ENCODE results near the gene GABBR2.

Gene GABBR2

DNA sequence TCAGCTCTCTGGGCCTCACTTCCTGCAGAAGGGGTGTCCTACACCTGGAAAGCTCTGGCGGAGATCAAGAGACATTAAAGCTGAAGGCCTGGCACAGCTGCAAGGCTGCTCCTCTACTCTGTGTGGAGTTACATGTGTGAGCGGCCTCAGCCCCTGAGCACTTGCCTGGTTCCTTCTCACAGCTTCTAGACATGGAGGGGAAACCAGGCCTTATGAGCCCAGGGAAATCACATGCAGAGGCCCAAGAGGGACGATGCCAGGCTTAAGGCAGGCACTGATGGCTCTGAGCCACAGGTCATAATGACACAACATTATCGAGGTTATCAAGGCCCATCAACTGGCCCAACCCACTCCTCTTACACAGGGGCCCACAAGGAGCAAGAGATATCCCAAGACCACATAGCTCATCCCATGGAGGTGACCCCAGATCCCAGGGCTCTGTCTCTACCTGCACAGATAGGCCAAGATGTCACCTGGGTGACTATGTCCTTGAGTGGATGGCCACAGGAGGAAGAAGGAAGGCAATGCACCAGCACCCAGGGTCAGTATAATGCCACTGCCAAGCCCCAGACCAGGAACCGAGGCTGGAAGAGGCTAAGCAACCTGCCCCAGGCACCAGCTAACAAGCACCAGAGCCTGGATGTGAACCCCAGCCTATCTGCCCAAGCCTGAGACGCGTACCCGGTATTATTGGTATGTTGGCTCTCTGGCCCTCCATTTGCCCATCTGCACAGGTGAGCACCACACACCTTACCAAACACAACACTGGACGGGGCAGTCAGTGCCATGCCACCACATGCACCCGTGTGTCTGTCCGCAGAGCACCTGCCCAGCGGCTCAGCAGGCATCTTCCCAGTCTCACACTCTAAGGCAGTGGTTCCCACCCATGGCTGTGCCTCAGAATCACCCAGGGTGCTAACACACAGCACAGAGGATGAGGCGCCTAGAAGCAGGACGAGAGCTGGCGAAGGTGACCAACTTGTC is 143.3 kb downstream of the GABBR2 start:
- DNase-seq: no peak

DNA sequence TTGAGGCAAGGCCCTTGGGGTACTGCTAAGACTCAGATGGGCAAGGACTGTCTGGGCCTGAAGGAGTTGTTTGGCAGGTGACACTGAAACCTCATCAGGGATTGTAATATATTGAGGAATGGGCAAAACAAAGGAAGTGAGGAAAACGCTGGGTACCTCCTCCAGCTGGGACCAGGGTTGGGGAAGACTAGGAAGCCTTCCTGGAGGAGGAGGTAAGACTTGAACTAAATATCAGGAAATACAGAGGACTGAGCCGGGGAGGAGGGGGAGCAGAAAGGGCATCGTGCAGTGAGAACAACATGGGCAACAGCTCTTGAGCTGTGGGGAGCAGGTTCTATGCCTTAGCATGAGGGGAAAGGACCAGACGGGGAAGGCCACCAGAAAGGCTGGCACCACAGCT is 144.0 kb downstream of the GABBR2 start:
- no peak for DNase-seq

DNA sequence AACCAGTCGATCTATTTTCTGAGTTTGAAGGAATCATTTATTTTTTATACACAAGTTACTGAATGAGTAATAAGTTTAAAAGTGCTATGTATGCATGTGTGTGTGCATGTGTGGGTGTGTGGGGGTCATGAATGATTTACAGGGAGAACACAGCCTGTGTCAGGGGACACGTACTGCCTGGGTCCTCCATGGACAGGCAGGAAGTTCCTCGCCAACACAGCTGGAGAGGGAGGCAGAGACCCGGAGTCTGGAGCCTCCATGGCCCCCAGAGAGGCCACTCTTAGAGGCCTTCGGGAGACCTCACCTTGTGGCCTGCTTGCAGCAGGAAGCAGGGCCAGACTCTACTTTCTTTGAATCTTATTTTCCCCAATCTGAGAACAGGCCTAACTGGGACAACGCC is 144.7 kb downstream of the GABBR2 start:
- DNase-seq: no peak

DNA sequence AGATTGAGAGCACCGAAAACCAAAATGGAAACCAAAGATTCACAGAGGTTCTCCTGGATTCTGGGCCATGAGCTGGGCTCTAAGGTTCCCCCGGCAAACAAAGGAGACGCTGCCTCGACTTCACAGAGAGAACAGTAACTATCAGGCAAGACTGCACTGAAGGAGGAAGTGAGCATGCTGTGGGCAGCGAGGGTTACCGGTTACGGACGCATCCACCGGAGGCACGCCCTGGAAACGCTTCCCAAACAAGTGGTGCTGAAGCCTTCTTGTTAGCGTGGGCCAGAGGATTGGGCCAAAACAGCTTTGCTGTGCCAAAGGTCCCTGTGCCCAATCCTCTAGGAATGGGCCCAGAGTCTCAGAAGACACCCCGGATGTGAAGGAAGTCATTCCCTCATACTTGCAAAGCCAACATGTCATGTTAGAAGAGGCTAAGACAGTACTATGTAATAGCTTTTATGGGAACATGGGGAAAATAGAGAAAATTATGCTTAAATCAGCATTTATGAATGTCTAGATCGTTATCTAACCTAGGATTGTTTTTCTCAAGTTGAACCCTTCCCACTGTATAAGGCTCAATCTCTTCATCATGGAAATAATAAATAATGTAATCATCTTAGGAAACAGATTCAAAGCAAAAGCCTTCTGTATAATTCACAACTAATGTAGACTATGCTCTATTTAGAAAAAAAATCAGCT is 145.4 kb downstream of the GABBR2 start:
- no peak for DNase-seq

DNA sequence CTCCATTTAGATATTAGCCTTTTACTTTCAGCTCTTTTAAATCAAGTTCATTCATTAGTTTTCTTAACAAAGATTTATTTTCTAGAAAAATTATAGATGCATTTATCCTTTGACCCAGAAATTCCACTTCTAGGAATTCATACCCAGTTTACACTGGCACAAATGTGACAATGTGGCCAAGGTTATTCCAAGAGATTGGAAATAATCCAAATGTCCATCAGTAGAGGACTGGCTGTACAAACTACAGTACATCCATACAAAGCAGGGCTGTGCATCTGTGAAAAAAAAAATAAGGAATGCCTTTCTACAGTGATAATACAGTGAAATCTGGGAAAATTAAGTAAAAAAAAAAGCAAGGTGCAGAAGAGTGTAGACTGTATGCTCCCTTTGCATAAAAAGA is 149.2 kb downstream of the GABBR2 start:
- DNase-seq: no peak

DNA sequence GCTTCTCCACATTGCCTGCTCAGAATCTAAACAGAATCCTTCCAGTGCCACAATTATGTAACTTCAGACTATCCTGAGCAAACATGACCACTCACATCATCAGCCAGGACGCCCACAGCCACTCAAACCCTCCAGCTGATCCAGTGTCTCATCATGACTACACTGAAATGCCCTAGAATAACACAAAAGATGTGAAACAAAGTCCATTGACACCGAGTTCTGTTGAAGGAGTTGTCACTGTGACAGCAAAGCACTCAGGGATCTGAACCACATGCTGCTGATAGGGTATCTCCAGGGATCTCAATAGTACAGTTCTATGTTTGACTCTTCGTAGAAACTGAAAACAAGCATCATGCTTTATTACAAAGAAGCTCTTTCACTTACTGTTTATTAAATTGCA is 150.2 kb downstream of the GABBR2 start:
- no peak for DNase-seq

DNA sequence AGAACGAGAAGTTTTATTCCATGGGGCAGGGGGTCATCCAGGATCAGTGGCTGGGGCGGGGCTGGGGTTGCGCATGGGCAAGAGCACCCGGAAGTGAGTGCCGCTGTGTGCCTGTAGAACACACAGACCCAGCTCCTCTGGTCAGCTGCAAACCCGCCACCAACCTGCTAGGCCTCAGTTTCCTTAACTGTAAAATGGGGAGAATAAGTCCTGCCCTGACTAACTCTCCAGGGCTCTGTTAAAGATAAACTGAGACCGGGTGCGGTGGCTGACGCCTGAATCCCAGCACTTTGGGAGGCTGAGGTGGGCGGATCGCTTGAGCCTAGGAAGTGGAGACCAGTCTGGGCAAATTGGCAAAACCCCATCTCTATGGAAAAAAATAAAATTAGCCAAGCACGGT is 152.2 kb downstream of the GABBR2 start:
- no peak for DNase-seq

DNA sequence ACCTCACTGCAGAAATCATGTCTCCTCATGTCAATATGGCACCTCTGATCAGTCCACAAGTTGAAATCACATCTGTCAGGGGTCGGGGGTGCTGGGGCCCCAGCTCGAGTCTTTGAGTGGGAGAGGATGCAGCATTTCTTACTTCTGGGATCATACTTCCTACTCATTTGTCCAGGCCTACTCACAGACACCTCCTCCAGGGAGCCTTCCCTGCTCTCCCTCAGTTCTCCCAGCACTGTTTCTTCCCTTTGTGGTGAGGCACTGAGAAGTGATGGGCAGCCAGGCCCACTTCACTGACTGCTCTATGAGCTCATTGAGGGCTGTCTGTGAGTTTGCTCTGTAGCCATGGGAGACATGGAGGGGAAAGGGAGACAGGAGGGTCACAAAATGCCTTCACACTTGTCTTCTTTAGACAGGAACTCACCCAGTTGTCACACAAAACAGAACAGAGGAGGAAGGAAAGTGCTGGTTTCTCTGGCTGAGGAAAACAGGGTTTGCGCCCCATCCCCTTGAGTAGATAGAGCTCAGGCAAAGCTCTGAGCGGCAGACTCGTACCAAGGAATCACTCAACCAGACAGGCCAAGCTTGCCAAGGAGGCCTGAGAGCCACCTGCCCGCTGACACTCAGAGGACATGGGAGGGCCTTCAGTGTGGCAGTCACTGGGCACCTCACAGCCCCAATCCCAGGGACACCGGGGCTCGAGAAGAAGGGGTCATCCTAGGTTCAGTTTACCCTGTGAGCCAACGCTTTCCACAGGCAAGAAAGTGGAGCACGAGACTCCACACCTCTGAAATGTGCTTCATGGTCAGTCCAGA is 152.9 kb downstream of the GABBR2 start:
- no peak for DNase-seq

DNA sequence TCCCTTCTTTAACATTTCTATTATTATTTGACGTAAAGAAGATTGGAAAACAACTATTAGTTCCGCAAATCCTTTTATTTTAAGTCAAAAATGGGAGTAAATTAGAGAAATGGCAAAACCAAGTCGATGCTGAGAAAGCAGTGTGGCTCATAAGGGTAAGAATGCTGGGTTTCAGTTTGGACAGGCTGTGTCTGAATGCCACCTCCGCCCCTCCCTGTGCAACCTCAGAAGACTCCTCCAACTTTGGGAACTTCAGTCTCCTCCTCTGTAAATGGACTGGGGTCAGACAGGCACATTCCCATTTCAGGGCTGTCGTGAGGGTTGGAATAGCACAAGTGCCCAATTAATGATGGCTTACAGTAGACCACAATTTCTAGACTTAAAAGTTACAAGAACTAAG is 154.0 kb downstream of the GABBR2 start:
- DNase-seq: no peak

DNA sequence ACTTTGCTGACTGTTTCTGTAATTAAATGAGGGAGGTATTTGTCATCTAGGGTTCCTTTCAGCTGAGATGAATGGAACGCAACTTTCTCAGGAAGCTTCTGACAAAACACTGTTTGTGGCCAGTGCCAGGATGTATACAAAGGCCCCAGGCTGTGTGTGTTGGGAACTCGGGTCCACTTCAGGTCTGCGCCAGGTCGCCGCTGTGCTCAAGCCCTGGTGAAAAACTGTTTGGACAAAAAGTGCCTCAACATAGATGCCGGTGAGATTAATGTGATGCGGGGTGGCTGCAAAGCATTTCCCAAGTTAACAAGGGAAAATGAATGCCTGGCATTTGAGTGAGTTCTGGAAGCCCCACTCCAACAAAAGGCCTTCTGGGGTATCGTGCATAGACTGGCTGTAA is 156.4 kb downstream of the GABBR2 start:
- DNase-seq: no peak

DNA sequence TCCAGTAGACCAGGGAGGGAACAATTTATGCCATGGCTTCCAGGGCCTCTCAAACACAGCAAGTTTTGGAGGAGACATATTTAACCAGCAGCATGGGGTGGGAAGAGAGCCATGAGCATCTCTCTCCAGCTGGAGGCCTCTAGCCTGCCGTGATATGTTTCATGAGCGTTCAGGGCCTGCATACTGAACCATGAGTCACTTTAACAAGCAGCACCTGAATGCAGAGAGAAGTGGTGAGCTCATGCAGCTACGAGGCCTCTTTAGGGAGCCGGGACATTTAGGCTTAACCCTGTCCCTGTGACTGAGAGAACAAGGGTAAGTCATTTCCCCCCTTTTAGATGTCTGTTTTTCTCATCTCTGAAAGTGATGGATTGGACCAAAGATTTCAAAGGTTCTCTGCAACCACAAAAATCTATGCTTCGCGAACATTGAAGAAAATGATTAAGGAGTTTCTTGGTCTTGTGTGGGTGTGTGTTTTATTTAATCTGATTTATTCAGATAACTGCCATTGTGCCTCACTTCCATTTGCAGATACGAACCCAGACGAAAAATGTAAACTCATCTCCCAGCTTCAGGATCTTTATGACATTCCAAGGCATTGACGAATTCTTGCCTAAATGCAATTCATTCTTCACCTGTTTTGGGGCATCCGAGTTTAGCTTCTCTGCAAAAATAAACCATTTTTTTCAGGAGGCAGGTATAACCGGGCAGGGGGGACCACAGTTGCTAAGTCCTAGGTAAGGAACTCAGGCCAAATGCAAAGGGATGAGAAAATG is 157.0 kb downstream of the GABBR2 start:
- no peak for DNase-seq

DNA sequence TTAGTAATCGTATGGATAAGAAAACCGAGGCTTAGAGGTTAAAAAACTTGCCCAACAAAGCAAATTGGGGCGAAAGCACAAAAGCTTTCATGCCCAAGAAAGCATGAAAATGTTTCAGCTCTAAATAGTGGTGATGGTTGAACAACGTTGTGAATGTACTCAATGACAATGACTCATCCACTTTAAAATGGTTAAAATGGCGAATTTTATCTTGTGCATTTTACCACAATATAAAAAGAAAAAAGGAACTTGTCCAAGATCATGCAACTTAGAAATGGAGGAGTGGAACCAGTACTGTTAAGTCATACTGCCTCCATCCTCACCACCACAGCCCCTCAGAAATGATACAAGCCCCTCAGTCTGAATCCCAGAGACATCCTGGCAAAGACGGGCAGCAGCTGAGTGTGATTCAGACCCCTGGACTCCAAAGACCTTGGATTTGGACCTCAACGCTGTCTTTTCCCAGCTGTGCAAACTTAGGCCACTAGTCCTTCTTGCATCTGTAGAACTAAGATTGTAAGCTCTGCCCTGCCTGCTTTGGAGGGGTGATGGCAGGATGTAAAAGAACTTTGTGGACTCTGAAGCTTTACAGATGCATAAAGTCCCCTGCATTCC is 158.4 kb downstream of the GABBR2 start:
- no peak for DNase-seq

DNA sequence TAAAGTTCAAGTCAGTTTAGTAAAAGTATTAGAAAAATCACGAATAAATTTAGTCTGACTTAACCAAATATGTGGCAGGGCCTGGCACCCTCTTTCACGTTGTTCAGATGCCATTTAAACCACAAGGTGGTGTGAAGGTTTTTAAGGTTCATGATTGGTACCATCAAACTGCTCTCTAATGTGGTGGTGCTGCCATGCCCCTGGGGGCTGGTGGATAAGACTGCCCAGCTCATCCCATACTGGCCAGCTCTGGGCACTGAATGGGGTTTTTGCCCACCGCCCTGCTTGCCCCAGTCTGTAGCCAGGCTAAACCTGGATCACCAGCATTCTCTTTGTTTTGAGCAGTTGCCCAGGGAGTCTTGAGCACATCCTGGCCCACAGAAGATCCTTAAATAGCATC is 159.3 kb downstream of the GABBR2 start:
- DNase-seq: no peak

DNA sequence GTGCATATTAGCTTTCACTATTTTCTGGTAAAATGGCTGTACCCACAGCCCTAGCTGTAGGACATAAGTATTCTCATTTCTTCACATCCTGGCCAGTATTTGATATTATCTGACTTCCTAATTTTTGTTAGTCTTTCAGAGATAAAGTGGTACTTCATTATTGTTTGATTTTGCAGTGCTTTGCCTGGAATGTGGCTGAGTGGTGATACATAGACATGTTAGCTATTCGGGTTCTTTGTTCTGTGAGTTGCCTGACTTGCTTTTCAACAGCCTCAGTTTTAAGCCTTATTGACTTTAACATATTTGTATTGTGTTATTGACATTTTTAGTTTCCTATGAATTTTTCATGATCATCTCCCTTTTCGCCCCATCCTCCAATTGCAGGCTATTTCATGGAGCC is 161.1 kb downstream of the GABBR2 start:
- DNase-seq: no peak

DNA sequence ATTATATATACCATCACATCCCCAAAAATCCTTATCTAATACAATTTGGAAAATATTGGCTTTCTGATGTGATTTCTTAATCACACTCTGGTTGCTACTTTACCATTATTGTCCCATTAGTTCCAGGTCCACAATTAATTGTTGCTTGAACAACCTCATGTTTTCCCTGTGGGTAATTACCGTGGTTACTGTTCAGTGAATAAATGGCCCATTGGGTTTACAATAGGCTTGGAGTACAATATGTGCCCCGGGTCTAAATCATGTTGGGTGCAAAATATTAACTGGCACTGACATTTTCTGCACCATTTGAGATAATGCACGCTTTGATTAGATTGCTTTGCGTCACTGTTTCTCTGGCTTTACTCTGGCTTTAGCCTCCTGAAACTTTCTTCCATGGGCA is 163.7 kb downstream of the GABBR2 start:
- DNase-seq: no peak

DNA sequence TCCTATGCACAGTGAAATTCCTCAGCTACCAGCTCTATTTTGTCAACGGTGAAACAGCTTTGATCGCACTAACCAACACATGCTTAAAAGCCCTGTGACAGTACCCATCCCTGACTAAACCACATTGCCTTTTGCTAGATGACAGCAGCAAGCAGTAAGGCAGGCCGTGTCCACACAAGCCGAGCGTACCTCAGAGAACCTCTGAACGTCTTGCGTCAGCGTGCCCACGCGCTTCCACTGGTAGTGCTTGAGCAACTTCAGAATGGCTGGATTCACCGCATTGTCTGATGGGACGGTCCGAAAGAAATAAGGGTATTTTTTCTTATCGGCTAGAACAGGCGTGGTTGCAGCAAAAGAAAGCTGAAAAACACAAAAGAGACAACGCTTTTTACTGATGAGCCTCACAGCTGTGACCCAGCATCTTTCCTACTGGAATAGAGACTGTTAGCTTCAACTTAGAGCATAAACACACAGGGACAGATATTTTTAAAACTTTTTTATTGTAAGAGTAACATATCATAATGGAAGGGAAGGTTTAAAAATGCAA is 167.0 kb downstream of the GABBR2 start:
- DNase-seq: no peak

DNA sequence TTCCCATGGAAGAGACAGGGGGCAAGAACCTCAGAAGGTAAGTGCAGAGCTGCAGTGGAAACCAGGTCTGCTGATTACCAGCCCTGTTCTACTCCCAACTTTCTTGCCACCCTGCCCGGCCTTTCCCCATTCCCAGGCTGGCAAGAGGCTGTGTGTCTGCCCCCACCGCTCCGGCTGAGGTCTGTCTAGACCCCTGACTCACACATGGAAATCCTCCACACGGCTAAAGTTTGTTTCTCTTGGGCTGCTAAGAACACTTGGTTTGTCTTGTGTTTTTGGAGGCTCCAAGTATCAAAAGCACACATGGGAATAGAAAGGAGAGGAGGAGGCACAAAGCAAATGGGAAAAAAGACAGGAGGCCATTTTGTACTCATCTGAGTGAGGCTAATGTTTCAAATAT is 168.3 kb downstream of the GABBR2 start:
- DNase-seq: no peak

DNA sequence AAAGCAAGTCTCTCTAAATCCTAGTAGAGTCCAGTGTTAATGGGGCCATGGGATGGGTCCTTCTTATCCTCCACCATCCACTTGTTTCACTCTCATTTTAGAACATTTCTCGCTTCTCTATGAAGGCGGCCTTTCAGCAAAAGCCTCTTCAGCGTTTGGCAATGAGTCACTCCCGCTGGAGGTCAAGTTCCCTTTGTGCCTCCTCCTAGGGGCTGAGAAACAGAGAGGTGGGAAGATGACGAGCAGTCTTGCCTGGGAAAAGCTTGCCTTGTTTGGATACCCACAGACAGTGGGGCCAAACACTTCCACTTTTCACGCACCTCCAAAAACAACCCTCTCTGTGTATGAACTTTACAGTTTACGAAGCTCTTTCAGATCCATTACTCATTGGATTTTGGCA is 168.8 kb downstream of the GABBR2 start:
- no peak for DNase-seq

DNA sequence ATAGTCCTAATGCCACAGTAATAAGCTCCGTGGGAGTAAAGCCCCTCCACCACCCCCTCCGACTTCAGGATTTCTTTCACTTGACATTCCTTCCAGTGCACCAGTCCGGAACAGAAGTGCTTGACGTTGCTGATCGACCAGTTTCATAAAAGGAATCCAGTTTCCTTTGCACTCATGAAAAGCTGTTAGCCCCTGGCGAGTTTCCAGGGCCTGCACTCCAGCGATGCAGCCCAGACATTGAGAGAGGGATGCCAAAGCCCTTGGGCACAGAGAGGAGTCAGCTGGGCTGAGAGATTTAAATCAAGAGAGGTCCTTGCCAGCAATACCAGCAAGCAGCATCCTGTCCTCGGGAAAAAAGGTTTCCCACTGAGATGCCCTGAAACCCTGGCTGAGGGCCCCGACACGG is 170.1 kb downstream of the GABBR2 start:
- no peak for DNase-seq

DNA sequence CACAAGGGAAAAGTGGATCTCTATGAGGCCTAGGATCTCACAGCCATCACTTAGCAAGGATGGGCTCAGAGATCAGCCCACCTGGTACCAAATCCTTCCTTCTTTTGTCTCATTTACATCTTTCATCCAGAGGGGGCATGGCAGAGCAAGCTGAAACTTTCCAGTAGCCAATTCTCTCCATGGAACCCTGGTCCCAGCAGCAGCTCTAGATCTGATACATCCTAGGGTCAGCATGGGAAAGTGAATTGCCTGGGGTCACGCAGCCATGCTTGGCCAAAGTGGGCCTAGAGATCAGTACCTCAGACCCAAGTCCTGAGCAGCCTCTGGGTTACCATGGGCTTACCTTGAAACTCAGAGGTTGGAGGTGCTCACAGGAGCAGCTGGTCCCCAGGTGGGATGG is 170.5 kb downstream of the GABBR2 start:
- DNase-seq: no peak

DNA sequence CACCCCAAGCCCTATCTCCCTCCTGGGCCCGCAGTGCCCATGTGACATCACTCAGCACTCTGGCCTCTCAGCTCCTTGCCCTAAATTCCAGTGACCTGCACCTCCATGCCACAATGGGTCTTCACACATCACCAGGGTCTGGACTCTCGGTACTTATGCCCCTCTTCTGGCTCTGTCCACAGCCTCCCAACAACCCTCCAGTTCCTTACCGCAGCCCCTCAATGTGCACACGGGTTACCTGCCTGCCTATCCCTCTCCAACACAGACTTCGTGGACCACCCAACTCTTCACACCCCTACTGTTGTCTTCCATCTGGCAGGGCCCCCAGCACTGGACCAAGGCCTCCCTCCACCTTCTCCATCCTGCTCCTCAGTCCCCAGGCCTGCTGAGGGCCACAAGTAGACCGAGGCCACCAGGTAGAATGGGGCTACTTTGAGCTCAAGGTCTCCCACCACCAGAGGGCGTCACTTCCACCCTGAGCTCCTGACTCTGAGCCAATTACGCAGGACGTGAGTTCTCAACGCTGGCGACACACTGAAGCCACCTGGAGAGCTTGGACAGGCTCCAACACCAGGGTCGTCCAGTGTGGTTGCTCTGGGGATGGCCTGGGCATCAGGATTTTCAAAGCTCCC is 172.1 kb downstream of the GABBR2 start:
- no peak for DNase-seq

All from stimulated activated CD4-positive, alpha-beta T cell treated with anti-CD3 and anti-CD28 coated beads, Interleukin-4, amount 100 ng/mL, for 4 hours (primary cell).